ENCODE results near the gene PSMG2. TPM values are rescaled to one million over a fixed set of nuclear protein-coding genes. Genes with fewer than 3 reads are reported as not detected.

Gene PSMG2
- total RNA-seq, 3 donors from 2014 or later: 96.9 to 103 (median 99.1) TPM

DNA sequence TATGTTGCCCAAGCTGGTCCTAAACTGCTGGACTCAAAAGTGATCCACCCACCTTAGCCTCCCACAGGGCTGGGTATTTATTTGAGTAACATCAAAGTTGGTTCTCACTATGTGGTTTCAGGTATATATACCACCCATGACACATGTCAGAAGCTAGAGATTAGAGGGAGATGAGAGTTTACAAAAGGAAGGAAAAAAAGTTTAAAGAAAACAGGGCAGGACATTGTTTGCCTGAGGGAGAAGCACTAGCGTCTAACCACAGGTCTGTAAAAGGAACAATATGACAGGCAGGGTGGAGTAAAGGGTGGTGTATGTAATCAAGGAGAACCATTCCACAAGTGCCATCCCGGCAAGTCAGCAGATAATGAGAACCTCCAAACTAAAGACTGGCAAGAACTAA is 8.8 kb upstream of the PSMG2 start:
- ATAC-seq (peak in 1 of 2 donors; percentile 41), DNase-seq (no peak)

DNA sequence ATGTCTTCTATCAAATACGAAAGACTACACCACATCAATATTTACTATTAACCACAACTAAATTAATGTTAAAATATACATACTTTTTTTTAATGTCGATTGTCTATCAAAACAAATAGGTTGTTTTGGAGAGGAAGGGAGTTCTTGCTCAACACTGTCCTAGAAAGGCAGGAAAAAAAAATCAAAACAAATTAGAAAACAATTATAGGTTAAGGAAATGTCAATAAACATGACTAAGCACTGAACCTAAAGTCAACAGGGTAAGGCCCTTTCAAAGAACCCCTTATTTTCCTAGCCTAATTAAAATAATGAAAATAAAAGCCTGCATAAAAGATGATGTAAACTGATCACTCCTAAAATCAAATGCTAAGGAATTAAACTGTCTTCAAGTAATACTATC is 3.1 kb upstream of the PSMG2 start:
- Mint-ChIP-seq H3K36me3 (ENCODE audit: insufficient read depth) (peaks cover 11% of the 10 kb centered on the region), H3K27me3 (ENCODE audit: low read depth) (no peaks in the 10 kb centered on the region), H3K4me3 (no peak overlapping the region), H3K9me3 (no peaks in the 10 kb centered on the region), H3K4me1 (ENCODE audit: low read depth) (peaks cover 31% of the 10 kb centered on the region)
- no peak for DNase-seq
- ATAC-seq: no peak

More for the DNA sequence above, 8.8 kb upstream of the PSMG2 start:
- H3K4me3 Mint-ChIP-seq: no peak overlapping the region
- H3K36me3 Mint-ChIP-seq (ENCODE audit: insufficient read depth): peaks cover 22% of the 10 kb centered on the region
- H3K27me3 Mint-ChIP-seq (ENCODE audit: low read depth): no peaks in the 10 kb centered on the region
- peaks cover 7% of the 10 kb centered on the region for H3K4me1 Mint-ChIP-seq (ENCODE audit: low read depth)
- H3K9me3 Mint-ChIP-seq: no peaks in the 10 kb centered on the region

DNA sequence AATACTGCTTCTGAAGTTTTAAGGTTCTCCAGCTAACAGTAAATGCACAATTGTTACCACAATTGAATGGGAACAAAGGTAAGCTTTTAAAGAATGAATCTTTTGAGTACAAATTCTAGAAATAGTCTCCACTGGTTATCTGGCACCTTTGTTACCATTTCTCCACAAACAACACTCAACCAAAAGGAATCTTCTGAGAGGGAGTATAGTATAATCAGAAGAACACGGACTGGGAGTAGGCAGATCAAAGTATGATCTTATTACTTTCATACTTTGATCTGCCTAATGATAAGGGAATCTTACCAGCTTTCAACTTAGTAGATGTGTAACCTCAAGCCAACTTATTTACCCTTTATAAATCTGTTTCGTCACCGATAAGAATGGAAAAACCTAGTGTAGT is 1.7 kb upstream of the PSMG2 start:
- peaks cover 41% of the 10 kb centered on the region for H3K4me1 Mint-ChIP-seq (ENCODE audit: low read depth)
- H3K36me3 Mint-ChIP-seq (ENCODE audit: insufficient read depth): peaks cover 14% of the 10 kb centered on the region
- no peaks in the 10 kb centered on the region for H3K9me3 Mint-ChIP-seq
- DNase-seq (no peak), ATAC-seq (no peak)
- H3K4me3 Mint-ChIP-seq: peak overlapping the region; percentile 89
- H3K27me3 Mint-ChIP-seq (ENCODE audit: low read depth): no peaks in the 10 kb centered on the region

DNA sequence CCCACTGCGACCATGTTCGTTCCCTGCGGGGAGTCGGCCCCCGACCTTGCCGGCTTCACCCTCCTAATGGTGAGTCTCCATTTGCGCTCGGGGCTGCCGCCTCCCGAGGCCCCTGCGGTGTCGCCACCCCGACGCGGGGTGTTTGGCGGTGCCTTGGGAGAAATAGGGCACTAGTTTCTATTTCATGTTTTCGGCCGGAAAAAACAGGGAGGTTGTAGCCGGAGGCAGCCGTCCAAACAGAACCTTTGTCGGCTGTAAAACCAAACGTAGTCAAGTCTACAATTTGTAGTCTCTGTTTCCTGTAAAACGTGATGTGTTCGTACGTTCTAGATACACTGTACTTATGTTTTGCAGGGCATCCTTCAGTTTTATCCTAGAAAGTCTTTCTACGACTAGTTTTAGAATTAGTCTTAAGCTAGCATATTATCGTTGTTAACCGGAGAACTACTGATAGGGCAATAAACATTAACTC is 290 bp downstream of the PSMG2 start:
- Mint-ChIP-seq H3K4me1 (ENCODE audit: low read depth) (peaks cover 41% of the 10 kb centered on the region), H3K4me3 (peak overlapping the region; percentile 89), H3K9me3 (no peaks in the 10 kb centered on the region), H3K36me3 (ENCODE audit: insufficient read depth) (peaks cover 19% of the 10 kb centered on the region), H3K27me3 (ENCODE audit: low read depth) (no peaks in the 10 kb centered on the region)
- ATAC-seq (peak; percentile 51 to 56), DNase-seq (no peak)

DNA sequence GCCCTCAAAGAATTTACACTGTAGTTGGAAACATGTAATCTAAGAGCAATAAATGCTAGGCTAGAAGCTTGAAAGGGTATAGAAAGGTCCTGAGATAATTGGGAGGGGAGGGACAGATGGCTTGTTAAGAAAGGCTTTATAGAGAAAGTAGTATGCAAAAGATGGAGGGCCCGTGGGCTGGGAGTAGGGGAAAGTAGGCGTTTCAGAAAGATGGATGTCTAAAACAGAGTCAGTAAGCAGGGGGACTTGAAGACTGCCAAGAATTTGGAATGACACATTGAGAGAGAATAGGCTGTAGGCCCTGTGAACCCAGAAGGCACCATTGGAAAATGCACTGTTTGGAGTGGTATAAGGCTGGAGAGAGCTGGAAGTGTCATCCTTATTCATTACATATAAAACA is 822 bp downstream of the PSMG2 start:
- Mint-ChIP-seq H3K4me1 (ENCODE audit: low read depth) (peaks cover 41% of the 10 kb centered on the region), H3K9me3 (no peaks in the 10 kb centered on the region), H3K4me3 (peak overlapping the region; percentile 89), H3K27me3 (ENCODE audit: low read depth) (no peaks in the 10 kb centered on the region), H3K36me3 (ENCODE audit: insufficient read depth) (peaks cover 16% of the 10 kb centered on the region)
- DNase-seq: no peak
- ATAC-seq: no peak

DNA sequence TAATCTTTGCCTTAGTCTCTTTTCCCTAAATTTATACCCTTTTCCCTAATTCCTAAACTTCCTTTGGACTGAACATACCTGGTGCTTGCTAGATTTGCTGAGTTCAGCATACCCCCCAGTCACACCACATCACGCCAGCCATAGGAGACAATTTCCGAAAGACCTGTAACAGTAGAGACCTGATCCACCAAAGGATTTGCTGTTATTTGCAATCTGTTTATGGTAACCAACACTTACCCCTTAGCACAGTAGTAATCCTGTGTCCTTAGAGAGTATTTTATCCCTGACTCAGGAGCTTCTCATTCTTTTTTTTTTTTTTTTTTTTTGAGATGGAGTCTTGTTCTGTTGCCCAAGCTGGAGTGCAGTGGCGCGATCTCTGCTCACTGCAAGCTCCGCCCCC is 8.6 kb downstream of the PSMG2 start:
- DNase-seq (no peak), ATAC-seq (no peak)
- Mint-ChIP-seq H3K4me3 (no peak overlapping the region), H3K27me3 (ENCODE audit: low read depth) (no peaks in the 10 kb centered on the region), H3K9me3 (no peaks in the 10 kb centered on the region), H3K36me3 (ENCODE audit: insufficient read depth) (peaks cover 19% of the 10 kb centered on the region), H3K4me1 (ENCODE audit: low read depth) (no peaks in the 10 kb centered on the region)

DNA sequence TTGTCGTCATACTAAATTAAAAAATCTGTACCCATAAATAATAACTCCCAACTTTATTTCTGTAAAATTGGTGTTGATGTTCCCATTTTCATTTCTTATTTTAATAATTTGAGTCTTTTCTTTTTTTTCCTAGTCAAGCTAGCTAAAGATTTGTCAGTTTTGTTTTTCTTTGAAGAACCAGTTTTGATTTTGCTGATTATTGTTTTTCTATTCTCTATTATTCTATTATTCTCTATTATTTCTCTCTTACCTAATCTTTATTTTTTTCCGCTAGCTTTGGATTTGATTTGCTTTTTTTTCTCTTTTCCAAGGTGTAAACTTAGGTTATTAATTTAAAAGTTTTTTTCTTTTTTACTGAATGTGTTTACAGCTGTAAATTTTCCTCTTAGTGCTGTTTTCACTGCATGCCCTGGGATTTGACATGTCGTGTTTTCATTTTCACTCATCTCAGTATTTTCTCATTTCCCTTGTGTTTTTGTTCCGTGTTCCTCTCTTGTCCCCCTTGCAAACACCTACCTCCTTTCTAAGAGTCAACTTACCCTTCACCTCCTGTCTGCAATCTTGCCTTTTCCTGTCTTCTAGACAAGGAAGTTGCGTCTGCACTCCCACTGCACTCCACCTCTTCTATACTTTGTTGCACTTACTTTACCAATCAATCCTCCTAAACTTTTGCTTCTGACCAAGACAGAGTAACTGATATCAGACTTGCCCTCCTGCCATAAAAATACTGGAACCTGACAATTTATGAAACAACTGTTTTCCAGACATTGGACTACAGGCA is 18.8 kb downstream of the PSMG2 start:
- ATAC-seq: no peak
- DNase-seq: no peak
- H3K4me3 Mint-ChIP-seq: no peak overlapping the region
- H3K9me3 Mint-ChIP-seq: no peaks in the 10 kb centered on the region
- H3K4me1 Mint-ChIP-seq (ENCODE audit: low read depth): peaks cover 3% of the 10 kb centered on the region
- H3K36me3 Mint-ChIP-seq (ENCODE audit: insufficient read depth): peaks cover 19% of the 10 kb centered on the region
- no peaks in the 10 kb centered on the region for H3K27me3 Mint-ChIP-seq (ENCODE audit: low read depth)

DNA sequence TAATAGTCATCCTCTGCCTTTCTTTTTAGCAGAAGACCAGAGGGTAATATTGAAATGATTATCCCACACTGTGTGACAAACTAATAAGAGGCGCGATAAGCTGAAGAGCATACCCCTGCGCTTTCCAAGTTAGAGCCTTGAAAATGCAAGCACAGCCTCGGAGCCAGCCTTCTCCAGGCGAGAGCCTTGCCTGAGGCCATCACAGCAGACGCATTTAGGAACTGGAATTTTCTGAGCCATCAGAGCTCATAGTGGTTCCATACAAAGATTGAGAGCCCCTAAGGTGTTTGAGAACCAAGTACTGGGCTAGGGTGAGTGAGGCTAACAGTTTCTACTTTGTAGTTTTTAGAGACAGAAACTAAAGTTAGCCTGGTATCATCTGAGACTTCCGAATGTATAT is 19.9 kb downstream of the PSMG2 start:
- no peaks in the 10 kb centered on the region for H3K9me3 Mint-ChIP-seq
- ATAC-seq (no peak), DNase-seq (no peak)
- no peaks in the 10 kb centered on the region for H3K27me3 Mint-ChIP-seq (ENCODE audit: low read depth)
- peaks cover 16% of the 10 kb centered on the region for H3K36me3 Mint-ChIP-seq (ENCODE audit: insufficient read depth)
- H3K4me1 Mint-ChIP-seq (ENCODE audit: low read depth): peaks cover 3% of the 10 kb centered on the region
- H3K4me3 Mint-ChIP-seq: no peak overlapping the region

DNA sequence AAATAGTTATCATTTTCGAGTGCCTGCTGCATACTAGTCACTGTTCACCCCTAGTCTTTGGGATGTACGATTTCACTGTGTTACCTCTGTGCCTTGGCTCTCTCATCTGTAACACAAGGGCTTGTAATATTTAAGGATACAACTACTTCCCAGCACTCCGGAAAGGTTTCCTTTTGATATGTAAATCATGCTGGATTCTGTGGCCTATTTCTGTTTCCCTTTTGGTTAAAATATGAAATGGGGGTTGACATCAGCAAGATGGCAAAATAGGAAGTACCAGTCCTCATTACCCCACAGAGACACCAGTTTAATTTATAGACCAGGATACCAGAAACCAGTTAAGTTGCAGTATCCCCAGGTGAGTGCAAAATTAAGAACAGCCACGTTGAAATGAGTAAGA is 23.5 kb downstream of the PSMG2 start:
- no peaks in the 10 kb centered on the region for H3K9me3 Mint-ChIP-seq
- DNase-seq: no peak

DNA sequence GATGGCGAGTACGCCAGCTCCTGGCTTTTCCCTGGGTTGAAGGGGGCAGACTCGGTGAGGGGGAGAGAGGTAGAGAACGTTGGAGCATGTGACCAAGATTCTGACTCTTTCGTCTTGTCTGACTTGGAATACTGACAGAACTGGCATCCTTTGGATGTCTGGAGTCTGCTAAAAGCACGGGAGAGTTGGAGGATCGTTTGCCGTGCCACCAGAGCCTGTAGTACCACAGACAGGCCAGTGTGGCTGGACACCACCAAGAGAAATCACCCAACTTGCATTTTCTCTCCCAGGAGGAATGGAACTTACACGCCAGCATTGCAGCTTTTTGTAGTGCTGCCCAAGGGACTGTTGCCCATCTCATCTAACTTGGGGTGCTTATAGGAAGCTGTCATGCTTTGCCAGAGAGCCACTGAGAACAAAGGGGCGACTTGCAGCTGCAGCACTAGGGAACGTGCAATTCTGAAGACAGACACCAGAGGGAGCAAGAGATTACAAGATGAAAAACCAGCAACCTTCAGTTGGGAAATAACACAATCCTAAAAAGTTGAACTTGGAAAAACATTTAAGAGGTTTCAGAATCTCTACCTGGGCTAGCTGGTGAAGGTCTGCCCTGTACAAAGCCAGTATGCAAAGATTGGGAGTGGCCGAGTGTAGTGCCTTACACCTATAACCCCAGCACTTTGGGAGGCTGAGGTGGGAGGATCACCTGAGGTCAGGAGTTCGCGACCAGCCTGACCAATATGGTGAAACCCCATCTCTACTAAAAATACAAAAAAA is 24.1 kb downstream of the PSMG2 start:
- H3K36me3 Mint-ChIP-seq (ENCODE audit: insufficient read depth): peaks cover 8% of the 10 kb centered on the region
- H3K4me3 Mint-ChIP-seq: no peak overlapping the region
- H3K9me3 Mint-ChIP-seq: no peaks in the 10 kb centered on the region
- H3K4me1 Mint-ChIP-seq (ENCODE audit: low read depth): peaks cover under 1% of the 10 kb centered on the region
- no peaks in the 10 kb centered on the region for H3K27me3 Mint-ChIP-seq (ENCODE audit: low read depth)
- peak; percentile 56 for DNase-seq
- ATAC-seq: peak; percentile 50 to 70

More for the DNA sequence above, 23.5 kb downstream of the PSMG2 start:
- Mint-ChIP-seq H3K4me1 (ENCODE audit: low read depth) (peaks cover 3% of the 10 kb centered on the region), H3K27me3 (ENCODE audit: low read depth) (no peaks in the 10 kb centered on the region), H3K36me3 (ENCODE audit: insufficient read depth) (peaks cover 10% of the 10 kb centered on the region), H3K4me3 (no peak overlapping the region)
- ATAC-seq: no peak

DNA sequence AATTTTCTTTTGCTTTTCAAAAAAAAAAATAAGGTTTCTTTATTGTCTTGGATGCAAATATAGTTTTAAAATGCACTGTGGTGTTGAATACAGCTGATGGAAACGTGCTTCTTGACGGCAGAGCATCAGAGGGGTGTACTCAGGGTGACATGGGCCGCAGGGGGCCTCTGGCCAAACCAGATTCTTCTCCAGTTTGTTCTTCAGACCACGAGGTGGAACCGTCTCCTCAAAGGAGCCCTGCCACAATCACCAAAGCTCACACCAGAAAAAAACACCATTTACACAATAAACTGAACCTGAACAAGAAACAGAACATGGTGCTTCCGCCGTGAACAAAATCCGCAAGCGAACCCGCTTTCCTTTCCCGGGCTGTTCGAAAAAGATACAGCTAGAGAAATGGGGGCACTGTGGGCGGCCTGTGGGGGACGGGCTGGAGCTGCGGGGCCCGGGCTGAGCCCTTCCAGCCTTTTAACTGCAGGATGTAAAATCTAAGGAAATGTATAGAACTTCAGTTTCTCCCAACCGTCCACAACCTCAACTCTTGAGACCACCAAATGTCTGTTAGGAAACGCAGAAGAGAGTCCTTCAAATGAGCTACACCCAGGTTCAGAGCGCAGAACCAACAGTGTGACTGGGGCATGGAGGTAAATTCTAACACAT is 34.5 kb downstream of the PSMG2 start:
- H3K4me3 Mint-ChIP-seq: no peak overlapping the region
- ATAC-seq: no peak
- H3K9me3 Mint-ChIP-seq: no peaks in the 10 kb centered on the region

DNA sequence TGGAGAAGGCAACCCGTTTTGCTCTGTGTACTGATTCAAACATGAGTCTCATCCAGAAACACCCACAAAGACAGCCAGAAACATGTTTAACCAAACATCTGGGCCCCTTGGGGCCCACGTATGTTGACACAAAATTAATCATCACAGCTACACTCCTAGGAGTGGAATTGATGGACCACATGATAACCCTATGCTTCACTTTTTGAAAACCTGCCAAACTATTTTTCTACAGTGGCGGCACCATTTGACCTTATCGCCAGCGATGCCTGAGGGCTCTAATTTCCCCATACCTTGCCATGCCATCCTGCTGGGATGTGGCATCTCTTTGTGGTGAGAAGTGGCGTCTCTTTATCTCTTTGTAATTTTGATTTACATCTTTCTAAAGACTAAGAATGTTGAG is 38.5 kb downstream of the PSMG2 start:
- Mint-ChIP-seq H3K9me3 (no peaks in the 10 kb centered on the region), H3K36me3 (ENCODE audit: insufficient read depth) (no peaks in the 10 kb centered on the region)
- ATAC-seq: peak; percentile 61 to 76

More for the DNA sequence above, 34.5 kb downstream of the PSMG2 start:
- no peak for DNase-seq
- Mint-ChIP-seq H3K27me3 (ENCODE audit: low read depth) (no peaks in the 10 kb centered on the region), H3K4me1 (ENCODE audit: low read depth) (no peaks in the 10 kb centered on the region), H3K36me3 (ENCODE audit: insufficient read depth) (no peaks in the 10 kb centered on the region)

DNA sequence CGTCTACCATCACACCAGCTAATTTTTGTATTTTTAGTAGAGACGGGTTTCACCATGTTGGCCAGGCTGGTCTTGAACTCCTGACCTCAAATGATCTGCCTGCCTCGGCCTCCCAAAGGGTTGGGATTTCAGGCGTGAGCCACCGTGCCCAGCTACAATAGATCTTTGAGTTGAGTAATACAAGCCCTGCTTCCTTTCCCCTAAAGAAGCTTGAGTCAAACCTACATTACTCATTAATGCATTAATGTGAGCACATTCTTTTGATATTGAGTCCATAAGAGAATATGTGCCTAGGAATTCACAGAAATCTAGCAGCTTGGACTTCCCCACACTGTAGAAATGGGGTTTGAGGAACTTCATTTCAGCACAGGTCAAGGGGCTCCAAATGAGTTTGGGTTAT is 39.6 kb downstream of the PSMG2 start:
- DNase-seq (no peak), ATAC-seq (no peak)
- Mint-ChIP-seq H3K4me3 (no peak overlapping the region), H3K36me3 (ENCODE audit: insufficient read depth) (no peaks in the 10 kb centered on the region), H3K27me3 (ENCODE audit: low read depth) (no peaks in the 10 kb centered on the region), H3K9me3 (no peaks in the 10 kb centered on the region), H3K4me1 (ENCODE audit: low read depth) (no peaks in the 10 kb centered on the region)

More for the DNA sequence above, 38.5 kb downstream of the PSMG2 start:
- DNase-seq: no peak
- H3K4me3 Mint-ChIP-seq: no peak overlapping the region
- no peaks in the 10 kb centered on the region for H3K27me3 Mint-ChIP-seq (ENCODE audit: low read depth)
- no peaks in the 10 kb centered on the region for H3K4me1 Mint-ChIP-seq (ENCODE audit: low read depth)

DNA sequence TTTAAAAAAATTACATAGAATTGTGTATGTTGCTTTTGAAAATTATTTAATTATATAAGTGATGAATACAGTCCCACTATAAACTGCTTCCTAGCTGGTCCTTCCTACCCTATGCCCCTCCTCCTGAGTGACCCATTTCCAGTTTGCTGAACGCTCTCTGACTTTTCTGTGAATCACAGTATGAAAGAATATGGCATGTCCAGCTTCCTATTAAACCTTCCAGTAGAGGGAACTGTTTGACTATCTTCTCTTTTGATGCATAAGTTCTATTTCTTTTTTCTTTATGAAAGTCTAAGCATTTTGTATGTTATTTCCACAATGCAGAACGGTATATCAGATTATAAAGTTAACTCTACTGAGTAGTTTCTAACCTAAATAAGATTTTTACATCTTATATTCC is 41.3 kb downstream of the PSMG2 start:
- no peak overlapping the region for H3K4me3 Mint-ChIP-seq
- no peak for ATAC-seq
- no peaks in the 10 kb centered on the region for H3K27me3 Mint-ChIP-seq (ENCODE audit: low read depth)
- no peaks in the 10 kb centered on the region for H3K9me3 Mint-ChIP-seq
- no peak for DNase-seq
- no peaks in the 10 kb centered on the region for H3K36me3 Mint-ChIP-seq (ENCODE audit: insufficient read depth)
- peaks cover under 1% of the 10 kb centered on the region for H3K4me1 Mint-ChIP-seq (ENCODE audit: low read depth)

All from activated T-cell treated with anti-CD3 and anti-CD28 coated beads, Interleukin-2, amount 50 U/mL, for 4 hours (primary cell).